SW480 (cell line): ENCODE results near the gene SYTL1.
"Not testable (repeated sequence)": the region's sequence is repeated elsewhere in the genome, so short reads cannot be mapped to it uniquely, and the experiment has no call there.

Source experiments
- DNase-seq: peaks from one replicate; pipeline ENCODE4 v3.0.0-alpha.2; 2016; ENCODE audit warnings: low spot score

SYTL1 gene

DNA sequence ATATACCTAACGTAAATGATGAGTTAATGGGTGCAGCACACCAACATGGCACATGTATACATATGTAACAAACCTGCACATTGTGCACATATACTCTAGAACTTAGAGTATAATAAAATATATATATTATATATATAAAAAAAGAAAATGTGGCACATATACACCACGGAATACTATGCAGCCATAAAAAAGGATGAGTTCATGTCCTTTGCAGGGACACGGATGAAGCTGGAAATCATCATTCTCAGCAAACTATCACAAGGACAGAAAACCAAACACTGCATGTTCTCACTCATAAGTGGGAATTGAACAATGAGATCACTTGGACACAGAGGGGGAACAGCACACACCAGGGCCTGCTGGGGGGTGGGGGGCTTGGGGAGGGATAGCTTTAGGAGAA lies 43.0 kb downstream of the SYTL1 start:
- not testable (repeated sequence) for DNase-seq

DNA sequence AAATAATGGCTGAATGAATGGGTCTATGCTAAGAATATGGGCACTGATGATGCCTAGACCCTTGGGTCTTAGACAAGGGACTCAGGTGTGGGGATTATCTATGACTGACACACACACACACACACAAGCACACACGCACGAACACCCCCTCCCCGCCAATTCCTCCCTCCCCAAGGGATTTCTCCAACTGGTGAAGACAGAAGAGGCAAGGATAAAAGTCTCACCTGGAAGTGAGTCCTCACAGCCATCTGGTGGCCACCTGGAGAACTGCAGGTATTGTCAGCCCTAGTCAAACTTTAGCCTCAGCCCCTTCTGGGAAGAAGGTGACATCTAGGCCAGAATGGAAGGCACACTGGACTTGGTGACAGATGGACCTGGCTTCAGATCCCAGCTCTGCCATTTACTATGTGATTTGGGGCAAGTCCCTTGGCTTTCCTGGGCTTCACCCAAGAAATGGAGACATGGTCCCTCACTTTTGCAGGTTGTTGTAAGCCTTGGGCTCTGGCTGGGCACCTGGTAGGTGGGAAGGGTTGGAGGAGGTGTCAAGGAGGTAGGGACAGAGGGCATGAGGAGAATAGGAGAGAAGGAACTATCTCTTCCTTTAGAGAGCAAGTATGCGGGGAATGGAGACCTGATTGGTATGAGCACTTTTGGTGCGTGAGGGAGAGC lies 46.6 kb downstream of the SYTL1 start:
- DNase-seq: peak; percentile 63

GRCh38 chr1:27391511-27392095 lies 49.8 kb downstream of the SYTL1 start:
- no peak for DNase-seq

- DNase-seq: peak; percentile 88
Observed at GRCh38 chr1:27392096-27392777, 50.4 kb downstream of the SYTL1 start, which contains the start of gene GPR3. GPR3 (plus strand) TSS chr1:27392622; CDS start chr1:27393799, 1,177 bp downstream.

DNA sequence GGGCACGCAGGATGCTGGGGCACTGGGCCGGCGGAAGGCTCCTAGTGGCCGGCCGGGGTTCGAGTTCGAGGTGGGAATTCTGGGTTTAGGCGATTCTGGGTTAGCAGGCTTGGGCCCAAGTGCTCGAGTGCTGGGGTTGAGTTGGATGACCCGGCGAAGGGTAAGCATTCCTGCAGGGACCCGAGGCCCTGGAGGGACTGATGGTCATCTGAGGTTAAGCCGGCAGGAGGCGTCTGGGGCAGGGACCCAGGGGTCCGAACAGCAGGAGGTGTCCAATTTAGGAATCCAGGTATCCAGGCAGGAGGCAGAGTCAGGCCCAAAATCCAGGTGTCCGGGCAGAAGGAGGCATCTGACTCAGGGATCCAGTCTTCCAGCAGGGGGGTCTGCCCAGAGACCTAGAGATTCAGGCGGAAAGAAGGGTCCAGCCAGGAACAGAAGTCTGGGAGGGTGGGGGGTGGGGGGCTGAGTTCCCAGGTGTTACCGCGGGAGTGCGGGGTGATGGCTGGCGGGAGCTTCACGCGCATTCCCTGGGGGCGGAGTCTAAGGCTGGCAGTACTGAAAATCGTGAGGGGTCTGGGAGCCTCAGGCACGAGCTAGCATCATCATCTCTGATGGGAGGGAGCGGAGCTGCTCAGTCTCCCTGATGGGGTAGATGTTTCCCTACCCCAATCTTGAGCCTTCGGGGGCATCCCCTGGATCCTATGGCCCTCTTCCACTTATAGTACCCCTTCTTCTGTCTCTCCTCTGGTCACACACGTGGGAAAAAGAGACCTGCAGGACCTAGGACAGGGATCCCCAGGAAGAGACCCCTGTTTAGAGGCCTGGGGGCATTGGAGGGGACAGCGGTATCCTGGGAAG lies 51.2 kb downstream of the SYTL1 start:
- no peak for DNase-seq

DNA sequence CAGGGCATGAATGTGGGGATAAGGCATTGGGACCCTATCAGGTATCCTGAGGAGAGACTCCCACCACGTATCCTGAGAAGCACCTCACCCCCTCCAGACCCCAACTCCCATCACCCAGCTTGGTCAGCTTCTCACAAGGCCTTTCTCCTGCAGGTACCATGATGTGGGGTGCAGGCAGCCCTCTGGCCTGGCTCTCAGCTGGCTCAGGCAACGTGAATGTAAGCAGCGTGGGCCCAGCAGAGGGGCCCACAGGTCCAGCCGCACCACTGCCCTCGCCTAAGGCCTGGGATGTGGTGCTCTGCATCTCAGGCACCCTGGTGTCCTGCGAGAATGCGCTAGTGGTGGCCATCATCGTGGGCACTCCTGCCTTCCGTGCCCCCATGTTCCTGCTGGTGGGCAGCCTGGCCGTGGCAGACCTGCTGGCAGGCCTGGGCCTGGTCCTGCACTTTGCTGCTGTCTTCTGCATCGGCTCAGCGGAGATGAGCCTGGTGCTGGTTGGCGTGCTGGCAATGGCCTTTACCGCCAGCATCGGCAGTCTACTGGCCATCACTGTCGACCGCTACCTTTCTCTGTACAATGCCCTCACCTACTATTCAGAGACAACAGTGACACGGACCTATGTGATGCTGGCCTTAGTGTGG lies 51.9 kb downstream of the SYTL1 start:
- no peak for DNase-seq

GRCh38 chr1:27394282-27394658 lies 52.4 kb downstream of the SYTL1 start:
- DNase-seq: no peak

DNA sequence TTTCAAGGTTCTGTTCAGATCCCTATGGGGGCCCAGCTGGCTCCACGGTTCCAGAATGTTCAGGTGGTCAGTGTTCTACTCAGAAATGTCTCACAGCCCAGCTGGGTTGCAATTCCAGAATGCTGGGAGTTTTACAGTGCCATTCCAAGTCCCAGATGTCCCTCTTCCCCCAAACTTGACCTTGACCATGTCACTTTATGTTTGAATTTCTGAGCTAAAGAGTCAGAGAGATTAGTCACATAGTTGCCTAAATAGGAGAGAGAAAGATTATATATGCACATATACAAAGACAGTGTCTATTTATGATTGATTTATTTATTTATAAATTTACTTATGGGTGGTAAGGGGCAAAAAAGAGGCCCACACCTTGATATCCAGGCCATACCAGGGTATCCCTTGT lies 53.1 kb downstream of the SYTL1 start:
- no peak for DNase-seq

DNA sequence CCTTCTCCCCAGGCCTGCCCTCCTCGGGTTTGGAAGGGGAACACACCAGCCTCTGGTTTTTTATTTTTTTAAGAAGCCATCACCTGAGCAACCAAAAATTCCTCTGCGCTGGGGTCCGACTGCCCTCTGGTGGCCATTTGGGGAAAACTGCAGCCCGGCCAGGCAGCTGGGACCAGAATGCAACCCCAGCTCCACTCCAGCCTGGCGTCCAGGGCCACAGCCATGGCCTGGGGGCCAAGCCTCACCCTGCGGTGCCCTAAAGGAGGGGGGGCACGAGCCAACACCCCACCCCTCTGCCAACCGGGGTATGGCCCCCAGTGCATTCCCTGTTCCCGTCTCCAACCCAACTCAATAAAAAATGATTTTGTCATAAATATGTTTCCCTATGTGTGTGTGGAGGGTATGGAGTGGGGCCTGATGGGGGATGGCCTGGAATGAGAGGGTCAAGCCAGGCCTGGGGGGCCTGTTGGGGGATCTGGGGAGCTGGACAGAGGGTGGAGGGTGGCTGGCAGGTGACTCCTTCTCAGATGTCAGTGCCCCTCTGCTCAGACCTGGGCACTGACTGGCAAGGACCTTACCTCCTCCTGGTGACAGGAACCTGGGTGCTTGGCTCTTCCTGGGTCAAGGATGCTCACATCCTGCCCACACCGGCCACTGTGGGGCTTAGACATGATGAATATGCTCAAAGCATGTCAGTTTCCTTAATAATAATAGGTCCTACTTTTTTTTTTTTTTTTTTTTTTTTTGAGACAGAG lies 53.8 kb downstream of the SYTL1 start:
- DNase-seq: peak; percentile 73

DNA sequence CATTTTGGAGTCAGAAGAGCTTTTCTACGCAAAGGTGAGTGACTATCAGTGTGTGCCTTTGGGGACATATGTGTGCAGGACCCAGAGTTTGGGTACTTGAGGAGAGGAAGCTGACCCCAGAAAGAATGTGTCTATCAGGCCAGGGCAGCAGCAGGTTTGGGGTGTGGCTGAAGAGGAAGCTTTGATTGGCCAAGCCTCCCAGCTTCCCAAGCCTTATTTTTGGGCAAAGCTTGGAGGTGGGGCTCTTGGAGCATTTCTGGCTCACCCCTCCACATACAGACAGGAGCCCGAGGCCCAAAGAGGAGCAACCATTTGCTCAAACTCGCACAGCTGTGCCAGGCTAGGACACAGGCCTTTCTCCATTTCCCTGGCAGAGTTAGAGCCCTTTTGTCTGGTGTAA lies 55.3 kb downstream of the SYTL1 start:
- DNase-seq: no peak

- DNase-seq: no peak
Observed at GRCh38 chr1:27397749-27398148, 55.9 kb downstream of the SYTL1 start.

DNA sequence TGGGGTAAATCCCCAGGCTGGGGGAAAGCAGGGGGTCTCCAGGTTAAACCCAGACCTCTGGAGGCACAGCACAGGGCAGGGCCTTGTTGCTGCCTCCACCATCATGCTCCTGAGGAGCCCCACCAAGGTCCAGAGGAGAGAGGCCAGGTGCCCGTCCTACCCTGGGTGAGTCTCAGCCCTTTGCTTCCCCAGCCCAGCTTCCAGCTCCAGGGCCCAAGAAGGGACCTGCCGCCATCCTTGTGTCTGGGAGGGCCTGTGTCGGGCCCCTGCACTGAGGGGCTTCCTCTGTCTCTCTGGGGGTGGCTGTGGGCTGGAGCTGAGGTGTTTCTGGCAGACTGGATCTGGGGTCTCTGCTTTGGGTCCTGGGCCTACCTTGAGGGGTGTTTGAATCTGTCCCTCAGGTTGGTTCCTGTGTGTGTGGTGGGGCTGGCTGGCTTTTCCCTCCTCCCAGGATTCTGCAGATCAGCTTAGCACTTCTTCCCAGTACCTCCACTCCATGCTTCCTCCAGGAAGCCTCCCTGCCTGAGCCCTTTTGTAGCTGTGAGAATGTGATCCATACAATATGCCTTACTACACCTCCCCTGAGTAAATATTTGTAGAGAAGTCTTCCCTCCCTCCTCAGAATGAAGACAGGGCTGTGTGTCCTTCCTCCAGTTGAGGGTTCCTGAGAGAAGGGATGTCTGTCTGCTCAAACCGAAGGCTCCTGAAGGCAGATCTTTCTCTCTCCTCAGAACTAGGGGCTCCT lies 56.8 kb downstream of the SYTL1 start:
- DNase-seq: no peak

DNA sequence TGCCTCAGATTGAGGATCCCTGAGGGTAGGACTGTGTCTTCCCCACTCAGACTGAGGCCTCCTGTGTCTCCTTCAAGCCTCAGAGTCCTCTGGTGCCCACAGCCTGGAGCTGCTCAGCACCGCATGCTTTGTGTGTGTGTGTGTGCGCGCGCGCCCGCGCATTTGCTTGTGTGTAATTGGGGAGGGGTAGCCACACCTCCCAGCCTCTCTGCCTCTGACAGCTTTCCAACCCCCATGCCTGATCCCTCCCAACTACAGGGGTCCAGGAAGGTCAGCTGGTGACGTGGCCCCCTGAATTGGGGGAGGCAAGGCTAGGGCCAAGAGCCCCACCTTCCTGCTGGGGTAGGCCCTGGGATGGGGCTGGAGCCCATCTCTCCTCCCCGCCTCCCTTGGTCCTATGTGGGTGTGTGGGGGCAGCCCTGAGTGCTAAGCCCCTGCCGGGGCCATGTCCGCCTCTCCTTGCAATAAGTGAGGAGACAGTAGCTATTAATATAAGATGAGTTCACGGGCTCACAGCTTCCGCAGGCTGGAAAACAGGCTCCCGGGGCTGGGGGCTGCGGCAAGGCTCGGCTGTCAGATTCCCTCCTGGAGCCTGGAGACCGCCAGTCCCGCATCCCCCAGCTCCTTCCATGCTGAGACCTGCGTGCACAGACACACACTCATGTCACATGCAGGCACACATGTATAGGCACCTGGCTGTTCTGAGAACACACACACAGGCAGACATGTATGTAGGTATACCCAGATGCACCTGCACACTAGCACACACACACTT lies 57.6 kb downstream of the SYTL1 start:
- DNase-seq: no peak

DNA sequence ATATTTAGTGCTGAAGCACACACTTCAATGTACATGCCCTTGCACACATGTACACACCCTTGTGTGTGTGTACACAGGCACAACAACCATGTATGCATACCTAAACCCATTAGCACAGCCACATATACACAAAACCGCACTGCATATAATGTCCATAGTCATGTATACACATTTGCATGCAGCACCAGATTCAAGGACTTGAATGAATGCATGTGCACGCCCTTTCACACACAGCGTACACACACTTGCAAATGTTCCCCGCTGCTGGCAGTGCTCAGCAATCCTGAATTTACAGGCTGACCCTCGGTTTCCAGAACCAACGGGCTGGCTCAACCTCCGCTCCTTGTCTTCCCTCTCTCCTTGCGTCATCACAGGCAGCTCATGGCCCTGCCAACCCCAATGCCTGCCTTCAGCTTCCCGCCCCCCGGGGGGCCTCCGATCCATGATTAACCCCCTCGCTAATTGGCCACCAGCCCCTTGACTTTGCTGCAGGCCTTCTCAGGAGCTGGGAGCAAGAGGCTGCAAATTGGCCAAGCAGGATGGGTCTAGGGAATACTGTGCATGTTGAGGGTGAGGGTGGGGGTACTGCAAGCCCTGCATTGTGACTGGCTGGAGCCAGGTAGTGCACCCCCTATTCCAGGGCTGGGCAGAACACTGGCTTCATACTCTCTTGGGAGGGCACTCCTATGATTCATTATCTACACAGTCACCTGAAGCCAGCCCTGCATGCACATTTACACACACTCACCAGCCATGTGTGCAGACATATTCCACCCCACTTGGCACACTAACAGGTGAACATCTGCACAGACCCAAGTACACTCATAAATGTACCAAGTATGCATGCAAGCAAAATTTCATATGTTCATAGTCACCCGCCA lies 58.5 kb downstream of the SYTL1 start:
- no peak for DNase-seq

- no peak for DNase-seq
Observed at GRCh38 chr1:27400963-27401341, 59.1 kb downstream of the SYTL1 start.

GRCh38 chr1:27402349-27402754 lies 60.5 kb downstream of the SYTL1 start:
- peak; percentile 28 for DNase-seq

DNA sequence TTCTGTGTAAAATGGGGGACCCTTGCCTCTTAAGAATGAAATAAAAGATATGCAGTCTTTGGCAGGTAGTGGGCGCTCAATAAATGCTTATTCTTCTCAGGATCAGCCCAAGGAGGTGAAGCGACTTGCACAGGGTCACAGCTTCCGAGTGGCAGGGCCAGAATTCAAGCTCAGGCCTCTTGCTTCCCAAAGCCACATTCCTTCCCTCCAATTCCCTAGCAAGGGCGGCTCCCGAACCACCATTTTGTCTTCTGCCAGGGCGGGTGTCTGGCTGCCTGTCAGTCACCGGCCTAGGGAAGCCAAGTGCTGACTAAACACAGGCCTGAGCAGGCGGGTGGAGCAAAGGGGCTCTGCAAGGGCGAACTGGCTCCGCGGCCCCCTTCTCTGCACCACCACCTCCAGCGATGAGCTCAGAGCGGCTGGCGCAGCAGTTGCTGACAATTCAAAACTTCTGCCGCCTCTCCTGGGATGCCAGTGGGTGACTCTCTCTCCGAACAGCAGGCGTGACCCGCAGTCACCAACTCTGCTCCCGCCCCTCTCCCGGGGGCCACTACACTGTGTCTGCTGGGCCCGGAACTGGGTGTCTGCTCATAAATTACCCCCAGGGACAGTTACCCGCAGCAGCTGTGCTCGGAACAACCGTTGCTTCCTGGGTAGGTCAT lies 61.4 kb downstream of the SYTL1 start:
- no peak for DNase-seq
